H1 (cell line): ENCODE results near the gene RALGAPA2.

Experiments used
- ATF2 ChIP-seq: IDR thresholded peaks from 2 replicates; pipeline ENCODE4 v1.6.1; 2012; ENCODE audit warnings: low read length, inconsistent platforms
- ATF3 ChIP-seq: IDR thresholded peaks from 2 replicates; pipeline ENCODE4 v1.6.1; 2011; ENCODE audit warnings: low read depth, mild to moderate bottlenecking, low read length; ENCODE audit not compliant: insufficient read depth
- CEBPB ChIP-seq: IDR thresholded peaks from 2 replicates; pipeline ENCODE4 v1.6.1; 2012; ENCODE audit warnings: low read depth, low read length
- CTCF ChIP-seq, 3 experiments: IDR thresholded peaks; 1 replicate in 2 of 3; 2 replicates in 1 of 3; pipeline versions ENCODE4 v1.5.1 to v1.6.1; 2011; ENCODE audit warnings: low read length in 3 of 3, mild to moderate bottlenecking in 3 of 3, inconsistent platforms in 2 of 3, low read depth in 1 of 3, moderate library complexity in 1 of 3; ENCODE audit not compliant: insufficient read depth in 1 of 3; ENCODE audit errors: control extremely low read depth in 1 of 3
- EGR1 ChIP-seq: IDR thresholded peaks from 2 replicates; pipeline ENCODE4 v1.6.1; 2011; ENCODE audit warnings: low read depth, low read length, borderline replicate concordance
- GABPA ChIP-seq: IDR thresholded peaks from 2 replicates; pipeline ENCODE4 v1.6.1; 2011; ENCODE audit warnings: mild to moderate bottlenecking, low read length, moderate library complexity, borderline replicate concordance; ENCODE audit not compliant: insufficient read depth
- JUN ChIP-seq: IDR thresholded peaks from 2 replicates; pipeline ENCODE4 v1.6.1; 2011; ENCODE audit warnings: low read depth, mild to moderate bottlenecking, improper control_type of control experiment, low read length
- MAX ChIP-seq: IDR thresholded peaks from 2 replicates; pipeline ENCODE4 v1.6.1; 2012; ENCODE audit warnings: inconsistent platforms
- NANOG ChIP-seq: IDR thresholded peaks from 2 replicates; pipeline ENCODE4 v1.6.1; 2011; ENCODE audit warnings: low read length, low read depth, mild to moderate bottlenecking, inconsistent platforms; ENCODE audit not compliant: insufficient read depth, poor library complexity, severe bottlenecking
- POLR2AphosphoS5 ChIP-seq: IDR thresholded peaks from 2 replicates; pipeline ENCODE4 v1.6.1; 2011; ENCODE audit warnings: low read depth, low read length
- RAD21 ChIP-seq, 2 experiments: IDR thresholded peaks in 1 of 2; conservative IDR thresholded peaks in 1 of 2; 2 replicates each; pipeline ENCODE4 v1.6.1; 2011; ENCODE audit warnings: low read depth in 2 of 2, low read length in 2 of 2, improper control_type of control experiment in 1 of 2, inconsistent platforms in 1 of 2, mild to moderate bottlenecking in 1 of 2, moderate library complexity in 1 of 2
- RBBP5 ChIP-seq: IDR thresholded peaks from 2 replicates; pipeline ENCODE4 v1.7.1; 2012; ENCODE audit warnings: low read depth, mild to moderate bottlenecking, inconsistent platforms, low read length, moderate library complexity, borderline replicate concordance
- RNF2 ChIP-seq: fragments of 200-900, 300-1000 bp; sonication (generic); IDR thresholded peaks from 2 replicates; pipeline ENCODE4 v1.7.1; 2016; ENCODE audit warnings: borderline replicate concordance, low read depth, mild to moderate bottlenecking, antibody characterized with exemption, low read length; ENCODE audit not compliant: poor library complexity, severe bottlenecking; ENCODE audit errors: missing control alignments
- SIN3A ChIP-seq, 2 experiments: IDR thresholded peaks in 1 of 2; conservative IDR thresholded peaks in 1 of 2; 2 replicates each; pipeline ENCODE4 v1.6.1; 2011 to 2012; ENCODE audit warnings: low read length in 2 of 2, improper control_type of control experiment in 1 of 2, low read depth in 1 of 2, mild to moderate bottlenecking in 1 of 2

GRCh38 chr20:20720158-20720557, 7.7 kb upstream of the RALGAPA2 start:
- TF ChIP-seq CTCF (IDR thresholded peaks at IDR 0.05; ENCODE audit: control extremely low read depth in 1 of 3, insufficient read depth in 1 of 3, low read depth in 1 of 3, low read length in 3 of 3) (no peak), GABPA (no peak), CEBPB (no peak), MAX (no peak), ATF2 (no peak), RAD21 (IDR thresholded peaks at IDR 0.05 in 1 of 2, conservative IDR thresholded peaks at IDR 0.05 in 1 of 2; ENCODE audit: low read depth in 2 of 2, low read length in 2 of 2) (no peak), NANOG (no peak), JUN (no peak), POLR2AphosphoS5 (no peak), SIN3A (conservative IDR thresholded peaks at IDR 0.05 in 1 of 2, IDR thresholded peaks at IDR 0.05 in 1 of 2; ENCODE audit: low read depth in 1 of 2, low read length in 2 of 2) (no peak), RBBP5 (no peak), RNF2 (no peak), EGR1 (no peak), ATF3 (no peak)
